ENCODE results near the gene FOXN1.

The FOXN1 gene

DNA sequence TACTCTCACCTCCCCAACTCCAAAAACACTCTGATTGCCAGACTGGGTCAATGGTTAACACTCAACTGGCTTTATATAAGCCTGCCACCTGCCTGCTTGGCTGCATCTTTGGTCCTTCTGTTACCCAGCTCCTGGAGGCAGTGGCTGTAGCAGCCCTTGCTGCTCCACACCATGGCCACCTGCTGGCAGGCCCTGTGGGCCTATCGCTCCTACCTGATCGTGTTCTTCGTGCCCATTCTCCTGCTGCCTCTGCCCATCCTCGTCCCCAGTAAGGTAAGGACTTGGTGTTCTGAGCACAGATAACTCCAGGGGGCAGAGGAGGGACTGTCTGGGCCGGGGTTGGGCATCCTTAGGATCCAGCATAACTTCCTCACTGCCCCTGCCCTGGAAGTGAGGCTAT lies 32.6 kb upstream of the FOXN1 start, which contains the start of gene SLC13A2:
SLC13A2 (plus strand) TSS at position 103 of the 400 bp plus-strand sequence; CDS start at position 172, 69 bp downstream.
- H3K27me3 ChIP-seq (ENCODE audit: insufficient read depth, low read length, poor library complexity, severe bottlenecking) = no peaks in the 10 kb centered on the region
- peaks cover 21% of the 10 kb centered on the region for H3K4me1 ChIP-seq (ENCODE audit: insufficient read depth, low read length, poor library complexity, severe bottlenecking)
- H2AFZ ChIP-seq (ENCODE audit: low read length) = no peak within 1 kb of the TSS
- H3K9ac ChIP-seq (ENCODE audit: low read depth, low read length, poor library complexity, severe bottlenecking) = no peak within 1 kb of the TSS
- no peaks in the 10 kb centered on the region for H4K20me1 ChIP-seq (ENCODE audit: insufficient read depth, low read length, poor library complexity, severe bottlenecking)
- no peaks in the 10 kb centered on the region for H3K9me2 ChIP-seq (replicated peaks; ENCODE audit: low read depth, low read length)
- H3K36me3 ChIP-seq (ENCODE audit: insufficient read depth, low read length) = no peaks in the 10 kb centered on the region
- H3K4me2 ChIP-seq (ENCODE audit: low read depth, low read length, poor library complexity, severe bottlenecking) = no peak within 1 kb of the TSS
- TF ChIP-seq, protein P1, sequence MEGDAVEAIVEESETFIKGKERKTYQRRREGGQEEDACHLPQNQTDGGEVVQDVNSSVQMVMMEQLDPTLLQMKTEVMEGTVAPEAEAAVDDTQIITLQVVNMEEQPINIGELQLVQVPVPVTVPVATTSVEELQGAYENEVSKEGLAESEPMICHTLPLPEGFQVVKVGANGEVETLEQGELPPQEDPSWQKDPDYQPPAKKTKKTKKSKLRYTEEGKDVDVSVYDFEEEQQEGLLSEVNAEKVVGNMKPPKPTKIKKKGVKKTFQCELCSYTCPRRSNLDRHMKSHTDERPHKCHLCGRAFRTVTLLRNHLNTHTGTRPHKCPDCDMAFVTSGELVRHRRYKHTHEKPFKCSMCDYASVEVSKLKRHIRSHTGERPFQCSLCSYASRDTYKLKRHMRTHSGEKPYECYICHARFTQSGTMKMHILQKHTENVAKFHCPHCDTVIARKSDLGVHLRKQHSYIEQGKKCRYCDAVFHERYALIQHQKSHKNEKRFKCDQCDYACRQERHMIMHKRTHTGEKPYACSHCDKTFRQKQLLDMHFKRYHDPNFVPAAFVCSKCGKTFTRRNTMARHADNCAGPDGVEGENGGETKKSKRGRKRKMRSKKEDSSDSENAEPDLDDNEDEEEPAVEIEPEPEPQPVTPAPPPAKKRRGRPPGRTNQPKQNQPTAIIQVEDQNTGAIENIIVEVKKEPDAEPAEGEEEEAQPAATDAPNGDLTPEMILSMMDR (conservative IDR thresholded peaks at IDR 0.05; ENCODE audit: low read length) = peak; percentile 28; the same call in 1 of the 2 replicates
- no peak for TF ChIP-seq EZH2phosphoT487 (IDR thresholded peaks at IDR 0.05; ENCODE audit: borderline replicate concordance)
- no peaks in the 10 kb centered on the region for H3K79me2 ChIP-seq (ENCODE audit: insufficient read depth, low read length)
- H3K9me3 ChIP-seq (ENCODE audit: insufficient read depth, low read depth, low read length) = no peaks in the 10 kb centered on the region
- H3K4me3 ChIP-seq (ENCODE audit: low read length, poor library complexity, severe bottlenecking) = no peak within 1 kb of the TSS
- 0 out of 2 replicates have a peak, but pooled peaks cover 1% of the 10 kb centered on the region for H3F3A ChIP-seq (ENCODE audit: low read depth)

DNA sequence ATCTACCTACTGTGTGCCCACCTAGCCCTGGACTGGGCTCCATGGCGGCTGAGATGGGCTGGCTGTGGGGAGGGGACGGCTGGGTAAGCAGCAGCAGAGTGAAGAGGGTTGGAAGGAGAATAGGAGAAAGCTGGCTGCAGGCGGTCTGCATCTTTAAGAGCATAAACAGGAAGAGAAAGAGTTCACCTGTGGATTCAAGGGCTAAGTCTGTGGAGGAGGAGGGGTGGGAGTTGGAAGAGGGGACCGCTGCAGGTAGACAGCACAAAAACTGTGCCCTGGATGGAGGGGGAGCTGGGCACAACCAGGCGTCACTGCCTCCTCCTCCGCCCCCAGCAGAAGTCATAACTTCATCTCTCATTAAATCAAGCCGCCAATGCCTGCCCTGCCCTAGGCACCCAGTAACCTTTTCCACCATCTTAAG lies 32.0 kb upstream of the FOXN1 start:
- H3K4me1 ChIP-seq (ENCODE audit: insufficient read depth, low read length, poor library complexity, severe bottlenecking) = peaks cover 15% of the 10 kb centered on the region
- H3K9me2 ChIP-seq (replicated peaks; ENCODE audit: low read depth, low read length) = no peaks in the 10 kb centered on the region
- no peak for TF ChIP-seq EZH2phosphoT487 (IDR thresholded peaks at IDR 0.05; ENCODE audit: borderline replicate concordance)
- TF ChIP-seq, protein P1 (conservative IDR thresholded peaks at IDR 0.05; ENCODE audit: low read length) = no peak
- no peak overlapping the region for H3K4me3 ChIP-seq (ENCODE audit: low read length, poor library complexity, severe bottlenecking)
- H3K36me3 ChIP-seq (ENCODE audit: insufficient read depth, low read length) = no peaks in the 10 kb centered on the region
- no peak overlapping the region for H3K4me2 ChIP-seq (ENCODE audit: low read depth, low read length, poor library complexity, severe bottlenecking)
- H3K9ac ChIP-seq (ENCODE audit: low read depth, low read length, poor library complexity, severe bottlenecking) = no peak overlapping the region
- no peaks in the 10 kb centered on the region for H3K79me2 ChIP-seq (ENCODE audit: insufficient read depth, low read length)
- no peaks in the 10 kb centered on the region for H3K27me3 ChIP-seq (ENCODE audit: insufficient read depth, low read length, poor library complexity, severe bottlenecking)
- no peaks in the 10 kb centered on the region for H3K9me3 ChIP-seq (ENCODE audit: insufficient read depth, low read depth, low read length)
- H2AFZ ChIP-seq (ENCODE audit: low read length) = no peak overlapping the region
- no peaks in the 10 kb centered on the region for H3F3A ChIP-seq (ENCODE audit: low read depth)
- no peaks in the 10 kb centered on the region for H4K20me1 ChIP-seq (ENCODE audit: insufficient read depth, low read length, poor library complexity, severe bottlenecking)

DNA sequence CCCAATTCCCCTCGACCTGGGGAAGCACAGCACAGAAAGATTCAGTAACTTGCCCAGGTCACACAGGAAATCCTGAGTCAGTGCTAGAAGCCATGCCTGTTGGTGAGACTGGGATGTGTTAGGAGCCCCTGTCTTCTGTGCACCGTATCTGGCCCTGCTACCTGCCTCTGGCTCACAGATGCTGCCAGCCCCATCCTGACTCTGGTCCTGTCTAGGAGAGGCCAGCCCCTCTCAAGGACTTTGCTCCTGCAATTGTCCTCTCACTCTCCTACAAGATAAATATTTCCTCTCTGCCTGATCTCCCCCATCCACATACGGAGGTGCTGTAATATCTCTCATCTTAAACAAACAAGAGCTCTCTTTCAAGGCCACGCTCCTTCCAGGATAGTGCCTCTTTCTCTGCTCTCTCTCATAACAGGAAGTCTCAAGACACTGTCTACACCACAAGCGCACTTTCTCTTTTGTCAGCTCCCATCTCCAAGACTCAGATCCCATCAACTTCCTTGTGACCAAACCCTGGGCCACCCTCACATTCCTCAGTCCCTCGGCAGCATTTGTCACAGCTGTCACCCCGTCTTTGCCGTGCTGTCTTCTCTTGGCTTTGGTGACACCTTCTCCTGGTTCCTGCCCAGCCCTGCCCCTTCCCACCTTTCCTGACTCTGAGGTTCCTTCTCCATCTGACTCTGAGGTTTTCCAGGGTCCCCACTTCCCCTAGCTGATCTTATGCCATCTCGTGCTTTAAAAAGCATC lies 30.8 kb upstream of the FOXN1 start:
- Histone ChIP-seq H4K20me1 (ENCODE audit: insufficient read depth, low read length, poor library complexity, severe bottlenecking) (no peaks in the 10 kb centered on the region), H2AFZ (ENCODE audit: low read length) (no peak overlapping the region), H3K4me3 (ENCODE audit: low read length, poor library complexity, severe bottlenecking) (no peak overlapping the region), H3F3A (ENCODE audit: low read depth) (no peaks in the 10 kb centered on the region), H3K79me2 (ENCODE audit: insufficient read depth, low read length) (no peaks in the 10 kb centered on the region), H3K4me2 (ENCODE audit: low read depth, low read length, poor library complexity, severe bottlenecking) (no peak overlapping the region), H3K9me2 (replicated peaks; ENCODE audit: low read depth, low read length) (no peaks in the 10 kb centered on the region), H3K9ac (ENCODE audit: low read depth, low read length, poor library complexity, severe bottlenecking) (no peak overlapping the region), H3K27me3 (ENCODE audit: insufficient read depth, low read length, poor library complexity, severe bottlenecking) (no peaks in the 10 kb centered on the region), H3K36me3 (ENCODE audit: insufficient read depth, low read length) (no peaks in the 10 kb centered on the region), H3K4me1 (ENCODE audit: insufficient read depth, low read length, poor library complexity, severe bottlenecking) (peaks cover 8% of the 10 kb centered on the region), H3K9me3 (ENCODE audit: insufficient read depth, low read depth, low read length) (no peaks in the 10 kb centered on the region)
- TF ChIP-seq EZH2phosphoT487 (IDR thresholded peaks at IDR 0.05; ENCODE audit: borderline replicate concordance) = no peak
- TF ChIP-seq, protein P1 (conservative IDR thresholded peaks at IDR 0.05; ENCODE audit: low read length) = no peak

All from Loucy (cell line).